Cardiac muscle cell (in vitro differentiated cells and primary cell): ENCODE measurements around the gene ACY1. TPM values are rescaled to one million over a fixed set of nuclear protein-coding genes. Genes with fewer than 3 reads are reported as not detected.
A peak's percentile ranks its signal among the peaks of the same experiment; 100 is the strongest.

Experiments
- DNase-seq, 2 donors: peaks; one replicate each; pipeline versions ENCODE4 v3.0.0 to v3.0.0-alpha.2; 2010 to 2017; ENCODE audit warnings: low read depth in 1 of 2, low spot score in 1 of 2
- H3K27ac ChIP-seq: fragments of 200-600 bp; sonication (generic); 2 replicates; pipeline ENCODE4 v1.5.1; 2016
- H3K27me3 ChIP-seq: fragments of 200-600 bp; sonication (generic); 2 replicates; pipeline ENCODE4 v1.6.0; 2016; ENCODE audit warnings: control low read depth
- H3K36me3 ChIP-seq: fragments of 200-600 bp; sonication (generic); 2 replicates; pipeline ENCODE4 v1.5.1; 2016; ENCODE audit warnings: control low read depth
- H3K4me1 ChIP-seq: fragments of 200-600 bp; sonication (generic); 2 replicates; pipeline ENCODE4 v1.8.1; 2017; ENCODE audit warnings: low read depth, mild to moderate bottlenecking, mixed run types
- H3K4me3 ChIP-seq: fragments of 200-600 bp; sonication (generic); 2 replicates; pipeline ENCODE4 v1.5.1; 2016; ENCODE audit warnings: mild to moderate bottlenecking
- H3K9me3 ChIP-seq: fragments of 200-600 bp; sonication (generic); 2 replicates; pipeline ENCODE4 v1.5.1; 2017; ENCODE audit warnings: low read depth, mild to moderate bottlenecking, control low read depth
- CTCF ChIP-seq: IDR thresholded peaks from 2 replicates; pipeline ENCODE4 v1.5.1; 2012; ENCODE audit warnings: low read depth, mild to moderate bottlenecking, low read length
- polyA plus RNA-seq: library from polyadenylated mRNA; unstranded; fragments of >200 nt; fragmentation: Nextera tagmentation; extraction: Ambion mirVana; gene quantifications from 2 replicates; pipeline ENCODE4 v1.2.1, GENCODE V29; 2016
- total RNA-seq: library from RNA; depleted of rRNA; stranded (reverse); fragments of >200 nt; gene quantifications from 2 replicates; pipeline ENCODE4 v1.2.3, GENCODE V29; 2016

Gene ACY1
- total and polyA plus RNA-seq, 2 experiments from 2014 or later = 87.7 to 125 TPM

- H3K27ac ChIP-seq = no peak overlapping the region
- no peak for TF ChIP-seq CTCF
- peak in 1 of 2 donors; percentile 32 for DNase-seq
- H3K27me3 ChIP-seq = no peaks in the 10 kb centered on the region
- no peaks in the 10 kb centered on the region for H3K36me3 ChIP-seq
- peaks cover 19% of the 10 kb centered on the region for H3K4me1 ChIP-seq
- H3K4me3 ChIP-seq = no peak overlapping the region
- no peaks in the 10 kb centered on the region for H3K9me3 ChIP-seq
Measured at GRCh38 chr3:51963951-51964451, 19.3 kb upstream of the ACY1 start.

- no peak for TF ChIP-seq CTCF
- peaks cover 19% of the 10 kb centered on the region for H3K4me1 ChIP-seq
- H3K4me3 ChIP-seq = no peak overlapping the region
- no peaks in the 10 kb centered on the region for H3K36me3 ChIP-seq
- no peaks in the 10 kb centered on the region for H3K9me3 ChIP-seq
- no peak for DNase-seq
- H3K27me3 ChIP-seq = no peaks in the 10 kb centered on the region
- H3K27ac ChIP-seq = no peak overlapping the region
Measured at GRCh38 chr3:51964521-51964920, 18.8 kb upstream of the ACY1 start.

DNA sequence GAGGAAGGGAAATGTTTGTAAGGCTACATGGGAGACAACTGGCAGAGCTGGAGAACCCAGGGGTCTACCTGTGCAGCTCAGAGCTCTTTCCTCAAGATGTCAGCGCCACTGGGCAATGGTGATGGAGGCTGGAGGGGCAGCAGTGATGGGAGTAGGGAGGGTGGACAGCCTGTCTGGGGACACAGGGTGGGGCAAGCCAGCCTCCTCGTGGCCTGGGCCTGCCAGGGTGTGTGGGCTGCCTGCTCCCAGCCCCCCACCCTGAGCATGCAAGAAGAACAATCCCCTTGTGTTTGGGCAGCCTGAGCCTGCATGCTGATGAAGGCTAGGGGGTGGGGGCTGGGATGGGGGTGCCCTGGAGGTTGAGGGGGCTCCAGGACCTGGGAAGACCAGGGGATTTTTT is 17.3 kb upstream of the ACY1 start:
- Histone ChIP-seq H3K4me1 (peaks cover 19% of the 10 kb centered on the region), H3K4me3 (no peak overlapping the region), H3K36me3 (no peaks in the 10 kb centered on the region), H3K27ac (no peak overlapping the region), H3K27me3 (no peaks in the 10 kb centered on the region), H3K9me3 (no peaks in the 10 kb centered on the region)
- no peak for TF ChIP-seq CTCF
- DNase-seq = no peak

DNA sequence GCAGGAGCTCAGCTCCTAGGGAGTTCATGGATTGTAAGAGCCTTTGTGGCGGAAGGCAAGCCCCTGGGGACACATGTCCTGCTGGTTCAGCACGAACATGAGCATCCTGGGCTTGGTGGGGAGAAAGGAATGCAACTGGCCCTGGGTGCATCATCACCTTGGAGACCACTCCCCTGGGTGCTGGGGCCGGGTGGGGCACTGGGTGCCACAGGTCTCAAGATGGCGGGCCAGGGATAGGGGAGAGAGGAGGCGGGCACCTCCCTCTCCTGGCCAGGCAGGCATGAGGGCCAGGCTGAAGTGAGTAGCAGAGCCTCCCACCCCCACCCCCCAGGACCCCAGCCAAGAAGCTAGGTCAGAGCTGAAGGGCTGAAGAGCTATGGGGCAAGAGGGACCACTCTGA is 16.8 kb upstream of the ACY1 start:
- no peaks in the 10 kb centered on the region for H3K36me3 ChIP-seq
- no peak overlapping the region for H3K27ac ChIP-seq
- no peak for DNase-seq
- H3K9me3 ChIP-seq = no peaks in the 10 kb centered on the region
- peaks cover 19% of the 10 kb centered on the region for H3K4me1 ChIP-seq
- peak overlapping the region; percentile 85 for H3K4me3 ChIP-seq
- no peaks in the 10 kb centered on the region for H3K27me3 ChIP-seq
- TF ChIP-seq CTCF = no peak

- no peak for TF ChIP-seq CTCF
- H3K36me3 ChIP-seq = no peaks in the 10 kb centered on the region
- H3K27me3 ChIP-seq = no peaks in the 10 kb centered on the region
- H3K4me1 ChIP-seq = peaks cover 19% of the 10 kb centered on the region
- DNase-seq = no peak
- no peaks in the 10 kb centered on the region for H3K9me3 ChIP-seq
- peak overlapping the region; percentile 89 for H3K27ac ChIP-seq
- H3K4me3 ChIP-seq = peak overlapping the region; percentile 85
Measured at GRCh38 chr3:51966922-51967383, 16.4 kb upstream of the ACY1 start.
